OCI-LY1 (cell line): ENCODE data around the gene FBXO4.

Source experiments
- EZH2 ChIP-seq: fragments of 200-600 bp; sonication (generic), shearing (Covaris generic); IDR thresholded peaks from 2 replicates; pipeline ENCODE4 v1.8.0; 2017; ENCODE audit warnings: borderline replicate concordance, mixed run types, mild to moderate bottlenecking, antibody characterized with exemption, low read length, moderate library complexity, mixed read lengths
- TF ChIP-seq, protein P1 (sequence below): fragments of 200-600 bp; sonication (generic), shearing (Covaris generic); IDR thresholded peaks from 2 replicates; pipeline ENCODE4 v1.5.1; 2017; ENCODE audit warnings: mild to moderate bottlenecking, antibody characterized with exemption, low read length, moderate library complexity, mixed read lengths

DNA sequence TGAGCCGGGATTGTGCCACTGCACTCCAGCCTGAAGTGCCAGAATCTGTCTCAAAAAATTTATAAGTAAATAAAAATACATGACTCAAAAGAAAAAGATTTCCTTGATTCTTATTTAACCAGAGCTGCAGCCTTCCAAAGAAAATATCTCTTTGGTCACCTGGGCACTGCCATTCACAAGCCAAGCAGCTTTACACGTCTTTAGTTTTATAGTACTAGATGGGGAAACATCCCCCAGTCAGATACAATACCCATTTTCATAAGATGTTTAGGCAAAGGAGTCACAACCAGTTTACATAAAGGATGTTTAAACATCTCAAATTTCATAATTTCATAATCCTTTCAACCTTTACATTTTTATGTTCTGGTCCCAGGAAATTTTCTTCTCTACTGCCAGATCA, 41.1 kb upstream of the FBXO4 start:
- TF ChIP-seq EZH2: no peak
- TF ChIP-seq, protein P1, sequence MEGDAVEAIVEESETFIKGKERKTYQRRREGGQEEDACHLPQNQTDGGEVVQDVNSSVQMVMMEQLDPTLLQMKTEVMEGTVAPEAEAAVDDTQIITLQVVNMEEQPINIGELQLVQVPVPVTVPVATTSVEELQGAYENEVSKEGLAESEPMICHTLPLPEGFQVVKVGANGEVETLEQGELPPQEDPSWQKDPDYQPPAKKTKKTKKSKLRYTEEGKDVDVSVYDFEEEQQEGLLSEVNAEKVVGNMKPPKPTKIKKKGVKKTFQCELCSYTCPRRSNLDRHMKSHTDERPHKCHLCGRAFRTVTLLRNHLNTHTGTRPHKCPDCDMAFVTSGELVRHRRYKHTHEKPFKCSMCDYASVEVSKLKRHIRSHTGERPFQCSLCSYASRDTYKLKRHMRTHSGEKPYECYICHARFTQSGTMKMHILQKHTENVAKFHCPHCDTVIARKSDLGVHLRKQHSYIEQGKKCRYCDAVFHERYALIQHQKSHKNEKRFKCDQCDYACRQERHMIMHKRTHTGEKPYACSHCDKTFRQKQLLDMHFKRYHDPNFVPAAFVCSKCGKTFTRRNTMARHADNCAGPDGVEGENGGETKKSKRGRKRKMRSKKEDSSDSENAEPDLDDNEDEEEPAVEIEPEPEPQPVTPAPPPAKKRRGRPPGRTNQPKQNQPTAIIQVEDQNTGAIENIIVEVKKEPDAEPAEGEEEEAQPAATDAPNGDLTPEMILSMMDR: no peak
